Lower leg skin (tissue), 3 donors: ENCODE data around the gene ENTR1.

Source experiments
- CTCF ChIP-seq, 3 donors: fragments of 450-650 bp; IDR thresholded peaks; one replicate each; pipeline ENCODE4 v1.5.1; 2016; ENCODE audit warnings: antibody characterized with exemption in 3 of 3, mild to moderate bottlenecking in 3 of 3, moderate library complexity in 2 of 3
- POLR2A ChIP-seq, 2 donors: fragments of 450-650 bp; IDR thresholded peaks; one replicate each; pipeline ENCODE4 v1.6.1; 2016 to 2017; ENCODE audit warnings: antibody characterized with exemption in 2 of 2, mild to moderate bottlenecking in 1 of 2, moderate library complexity in 1 of 2

GRCh38 chr9:136410500-136411287 is at the start of gene ENTR1, which contains the start of gene PMPCA:
- no peak for TF ChIP-seq CTCF (IDR thresholded peaks at IDR 0.05)
- peak in 1 of 2 donors; percentile 79 for TF ChIP-seq POLR2A (IDR thresholded peaks at IDR 0.05)
